HG02588 (cell line): ENCODE data around the gene FAH.

Experiments used
- ATAC-seq: cut with Tn5 transposase; IDR thresholded peaks from one replicate; pipeline ENCODE4 v1.9.1; 2021; ENCODE audit warnings: mild to moderate bottlenecking, moderate library complexity; ENCODE audit not compliant: unreplicated experiment

The FAH gene

DNA sequence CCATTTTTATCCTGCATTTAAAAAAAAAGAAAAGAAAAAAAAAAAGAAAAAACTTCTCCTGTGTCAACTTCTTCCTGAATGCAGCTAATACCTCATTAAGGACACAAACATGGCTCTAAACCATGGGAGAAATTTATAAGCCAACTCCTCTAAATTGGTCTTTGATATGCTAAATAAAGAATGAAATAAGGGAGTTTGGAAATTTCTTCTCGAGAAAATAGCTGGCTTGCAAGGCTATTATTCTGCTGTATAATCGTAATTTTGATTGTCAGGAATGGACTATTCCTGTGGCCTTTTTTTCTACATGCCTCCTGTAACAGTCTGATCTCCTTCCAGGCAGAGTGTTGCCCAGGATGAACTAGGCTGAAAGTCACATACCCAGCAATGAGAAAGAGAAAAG, 78.6 kb downstream of the FAH start:
- ATAC-seq = no peak

DNA sequence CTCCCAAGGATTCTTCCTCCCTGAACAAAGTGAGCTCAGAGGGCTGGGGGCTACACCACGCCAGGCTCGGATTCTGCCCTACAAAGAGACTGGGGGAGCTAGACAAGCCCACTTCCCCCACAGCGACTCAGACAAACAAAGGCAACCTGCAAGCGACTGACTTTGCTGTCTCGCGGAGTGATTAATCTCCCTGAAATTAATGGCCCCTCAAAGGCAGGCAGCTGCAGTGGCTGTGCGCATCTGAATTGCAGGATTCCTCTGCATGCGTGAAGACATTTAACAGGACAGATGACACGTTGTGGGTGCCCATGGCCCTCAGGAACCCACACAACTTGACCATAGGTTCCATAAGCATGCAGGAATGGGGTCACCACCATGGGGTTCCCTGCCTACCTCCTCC, 80.8 kb downstream of the FAH start:
- no peak for ATAC-seq

DNA sequence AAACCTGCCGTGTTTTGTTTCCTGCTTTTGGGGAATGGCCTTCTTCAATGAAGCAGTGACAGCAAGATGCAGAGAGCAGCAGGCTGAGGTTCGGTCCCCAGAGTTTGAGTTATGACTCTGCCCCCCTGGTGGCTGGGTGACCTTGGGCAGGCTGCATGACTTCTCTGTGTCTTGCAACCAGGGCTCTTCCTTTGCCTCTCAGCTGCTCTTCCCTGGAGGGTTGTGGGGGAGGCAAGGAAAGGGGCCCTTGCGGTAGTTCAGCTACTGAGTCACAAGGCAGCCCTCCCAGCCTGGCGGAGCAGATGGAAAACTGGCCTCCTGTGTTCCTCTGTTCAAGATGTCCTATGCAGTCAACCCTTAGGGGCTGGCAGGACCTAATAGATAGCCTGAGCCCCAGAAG, 82.1 kb downstream of the FAH start:
- no peak for ATAC-seq
